WI38 (cell line): ENCODE data around the gene TMC6.
"Not testable (repeated sequence)": the region's sequence is repeated elsewhere in the genome, so short reads cannot be mapped to it uniquely, and the experiment has no call there.

Experiments
- H3K4me3 ChIP-seq: 2 replicates; pipeline ENCODE4 v1.5.1; 2011; ENCODE audit warnings: low read depth, mild to moderate bottlenecking, control low read depth, low read length
- CTCF ChIP-seq: IDR thresholded peaks from 2 replicates; pipeline ENCODE4 v1.5.1; 2012; ENCODE audit warnings: low read depth, mild to moderate bottlenecking, control low read depth, low read length

The TMC6 gene

GRCh38 chr17:78172249-78173051, 43.9 kb upstream of the TMC6 start:
- H3K4me3 ChIP-seq, result no peak overlapping the region

GRCh38 chr17:78171591-78172248, 43.2 kb upstream of the TMC6 start:
- H3K4me3 ChIP-seq, result not testable (repeated sequence)

More at GRCh38 chr17:78172249-78173051, 43.9 kb upstream of the TMC6 start:
- TF ChIP-seq CTCF, result no peak

- H3K4me3 ChIP-seq, result no peak overlapping the region
- no peak for TF ChIP-seq CTCF
These were observed 42.4 kb upstream of the TMC6 start for GRCh38 chr17:78170692-78171590.

GRCh38 chr17:78168903-78169793, 40.6 kb upstream of the TMC6 start:
- H3K4me3 ChIP-seq, result peak overlapping the region; percentile 67
- no peak for TF ChIP-seq CTCF

- no peak for TF ChIP-seq CTCF
- peak within 1 kb of the TSS; percentile 67 for H3K4me3 ChIP-seq
These were observed 39.8 kb upstream of the TMC6 start, which contains the start of gene SYNGR2 for GRCh38 chr17:78168242-78168902. Gene SYNGR2 (plus strand): TSS chr17:78168581. CDS start chr17:78168617, 36 bp downstream.

- no peak overlapping the region for H3K4me3 ChIP-seq
- TF ChIP-seq CTCF, result no peak
These were observed 37.9 kb upstream of the TMC6 start for GRCh38 chr17:78166416-78166815.
